GM19468 (cell line): ENCODE data around the gene CBX7.

Source experiments
- ATAC-seq: cut with Tn5 transposase; IDR thresholded peaks from one replicate; pipeline ENCODE4 v1.9.1; 2021; ENCODE audit warnings: mild to moderate bottlenecking, moderate library complexity, moderate number of reproducible peaks; ENCODE audit not compliant: unreplicated experiment; ENCODE audit errors: extremely low read depth

Gene CBX7

DNA sequence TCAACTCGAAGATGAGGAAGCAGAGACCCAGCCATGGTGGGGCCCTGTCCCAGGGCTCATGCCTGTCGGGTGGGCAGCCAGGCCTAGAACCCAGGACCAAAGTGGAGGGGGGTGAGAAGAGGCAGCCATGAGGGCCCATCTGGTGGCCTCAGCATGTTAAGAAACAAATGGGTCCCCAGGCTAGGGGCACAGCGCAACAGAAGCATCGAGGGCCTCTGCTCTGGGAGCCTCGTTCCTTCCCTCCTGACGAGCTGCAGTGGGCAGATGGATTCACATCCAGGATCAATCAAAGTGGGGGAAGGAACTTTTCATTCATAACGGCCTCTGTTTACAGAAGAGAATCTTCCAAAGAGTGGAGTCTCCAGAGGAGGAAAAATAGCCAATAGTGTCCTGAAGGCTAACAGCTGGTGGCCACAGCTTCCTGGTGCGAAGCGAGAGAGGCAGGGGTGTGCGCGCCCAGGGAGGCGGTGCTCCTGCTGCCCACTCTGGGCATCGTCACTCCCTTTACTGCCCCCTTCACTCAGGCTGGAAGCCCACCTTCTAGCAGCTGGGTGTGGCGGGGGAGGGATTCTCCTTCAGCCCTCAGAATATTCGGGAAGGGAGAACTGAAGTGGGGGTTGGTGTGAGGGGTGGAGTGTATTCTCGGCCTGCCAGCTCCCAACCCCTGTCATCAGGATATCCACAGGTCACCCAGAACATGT is 4.3 kb downstream of the CBX7 start:
- no peak for ATAC-seq

DNA sequence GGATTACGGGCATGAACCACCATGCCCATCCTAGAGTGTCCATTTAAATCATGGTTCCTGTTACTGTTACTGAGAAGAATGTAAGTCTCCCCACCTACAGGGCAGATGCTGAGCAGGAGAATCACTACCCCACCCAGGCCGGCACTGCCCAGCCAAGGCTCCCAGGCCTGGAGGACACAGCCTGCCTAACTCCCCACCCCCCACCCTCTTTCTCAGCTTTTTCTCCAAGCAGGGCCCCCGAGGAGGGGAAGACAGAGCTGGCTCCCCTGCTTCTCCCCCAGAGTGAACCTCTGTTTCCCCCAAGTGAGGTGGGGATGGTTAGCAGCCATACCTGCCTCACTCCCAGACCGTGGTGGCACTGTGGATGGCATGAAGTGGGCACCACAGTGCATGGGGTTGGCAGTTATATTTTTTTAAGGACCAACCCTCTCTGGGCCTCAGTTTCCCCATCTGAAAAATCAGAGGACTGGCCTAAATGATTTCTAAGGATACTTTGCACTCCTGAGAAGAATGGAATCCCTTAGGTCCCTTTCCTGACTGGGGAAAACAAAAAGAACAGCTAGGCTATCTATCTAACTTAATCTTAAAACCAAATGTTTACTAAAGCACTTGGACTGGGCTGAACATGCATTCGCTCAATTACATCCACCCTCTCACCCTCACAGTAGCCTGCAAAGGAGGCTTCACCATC is 5.0 kb downstream of the CBX7 start:
- no peak for ATAC-seq

DNA sequence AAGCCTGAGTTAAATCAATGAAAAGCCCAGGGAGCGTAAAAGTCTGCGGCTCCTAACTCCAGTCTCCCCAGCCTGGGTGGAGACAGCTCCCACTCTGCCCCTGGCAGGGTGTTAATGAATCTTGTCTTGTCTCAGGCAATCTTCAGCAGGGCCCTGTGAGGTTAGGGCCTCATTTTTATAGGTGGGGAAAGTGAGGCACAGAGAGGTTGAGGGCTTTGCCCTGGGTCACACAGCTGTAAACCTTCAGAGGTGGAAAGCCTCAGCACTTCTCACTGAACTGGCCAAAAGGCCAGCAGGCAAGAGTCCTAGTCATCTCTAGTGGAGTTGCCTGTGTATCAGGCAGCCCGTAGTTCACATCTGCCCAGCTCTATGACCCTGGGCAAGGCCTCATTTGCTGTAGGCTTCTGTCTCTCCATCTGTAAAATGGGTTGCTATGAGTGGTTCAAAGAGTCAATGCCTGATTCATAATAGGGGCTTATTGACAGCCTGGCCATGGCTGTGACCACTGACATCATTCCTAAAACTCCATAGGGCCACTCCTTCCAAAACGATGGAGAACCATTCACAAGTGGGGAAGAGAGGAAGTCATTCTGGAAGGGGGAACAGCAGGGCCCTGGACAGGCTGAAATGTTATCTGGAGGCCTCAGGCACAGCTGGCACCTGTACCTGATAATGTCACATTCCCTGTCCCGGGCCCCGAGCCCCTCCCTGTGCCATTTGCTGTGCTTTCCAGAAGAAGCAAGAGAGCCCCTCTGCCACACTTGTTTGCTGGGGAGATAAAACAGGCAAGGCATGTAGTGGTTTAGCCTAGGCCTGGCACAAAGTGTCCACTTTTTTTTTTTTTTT is 6.0 kb downstream of the CBX7 start:
- ATAC-seq = no peak

DNA sequence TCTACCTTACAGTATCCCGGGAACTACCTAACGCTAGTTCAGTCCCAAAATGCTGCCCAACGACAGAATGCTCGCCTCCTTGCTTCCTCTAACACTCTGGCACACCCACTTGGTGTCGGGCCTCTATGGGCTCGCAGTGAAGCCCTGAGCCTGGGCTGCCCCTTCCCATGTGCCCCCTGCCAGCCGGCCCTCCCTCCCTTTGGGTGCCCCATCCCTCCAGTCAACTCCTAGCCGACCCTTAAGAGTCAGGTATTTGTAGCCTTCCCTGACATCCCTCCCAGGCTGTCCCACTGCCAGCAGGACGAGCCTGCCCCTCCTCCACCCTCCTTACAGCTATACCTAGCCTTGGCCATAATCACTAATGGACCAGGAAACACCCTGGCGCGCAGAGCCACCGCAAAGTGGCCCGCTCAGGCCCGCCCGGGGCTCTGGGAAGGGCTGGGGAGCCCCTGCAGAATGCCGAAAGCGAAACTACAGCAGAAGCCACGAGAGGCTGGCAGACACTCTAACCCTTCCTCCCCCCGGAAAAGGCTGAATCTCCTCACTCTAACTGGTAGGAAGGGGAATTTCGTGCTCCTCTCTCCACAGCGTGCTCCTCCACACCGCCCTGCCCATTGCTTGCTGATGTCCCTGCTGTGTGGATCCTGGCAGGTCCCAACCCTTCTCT is 8.2 kb downstream of the CBX7 start:
- no peak for ATAC-seq

DNA sequence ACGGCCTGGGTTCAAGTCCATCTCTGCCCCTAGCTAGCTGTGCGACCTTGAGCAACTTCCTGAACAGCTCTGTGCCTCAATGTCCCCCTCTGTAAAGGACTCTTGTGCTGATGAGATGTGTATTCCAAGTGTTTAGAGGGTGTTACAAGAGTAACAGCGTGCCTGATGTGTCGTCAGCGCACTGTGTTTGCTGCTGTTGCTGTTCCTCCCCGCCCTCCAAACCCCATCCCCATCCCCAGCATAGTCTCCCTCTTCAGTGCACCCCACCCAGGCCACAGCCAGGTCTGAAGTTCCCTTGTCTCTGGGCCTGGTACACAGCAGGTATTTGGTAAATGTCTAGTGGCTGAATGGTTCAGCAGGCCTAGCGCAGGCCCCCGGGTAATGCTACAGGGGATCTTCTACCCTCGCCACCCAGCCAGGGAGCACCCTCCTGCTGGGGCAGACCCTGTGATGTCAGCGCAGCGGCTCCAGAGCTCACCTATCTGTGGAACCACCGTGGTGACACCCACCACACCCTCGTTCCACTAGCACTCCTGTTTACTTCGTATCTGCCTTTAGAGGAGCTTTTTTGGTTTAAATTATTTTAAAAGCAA is 10.3 kb downstream of the CBX7 start:
- ATAC-seq = no peak

DNA sequence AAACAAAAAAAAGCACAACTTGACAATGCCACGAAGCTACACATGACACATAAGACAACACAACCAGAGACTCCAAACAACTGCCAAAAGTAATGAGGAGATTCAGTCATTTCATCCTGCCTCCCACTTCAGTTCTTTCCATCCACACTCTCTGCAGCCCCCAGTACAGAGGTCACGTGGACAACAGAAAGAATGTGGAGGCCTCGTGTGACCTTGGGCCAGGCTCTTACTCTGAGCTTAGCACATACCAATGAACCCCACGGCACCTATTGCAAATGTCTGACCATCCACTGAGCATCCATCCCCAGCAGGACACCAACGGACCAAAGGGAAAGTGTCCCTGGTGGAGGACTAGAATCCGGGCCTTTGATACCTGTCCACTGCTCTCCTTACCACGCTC is 12.5 kb downstream of the CBX7 start:
- no peak for ATAC-seq

DNA sequence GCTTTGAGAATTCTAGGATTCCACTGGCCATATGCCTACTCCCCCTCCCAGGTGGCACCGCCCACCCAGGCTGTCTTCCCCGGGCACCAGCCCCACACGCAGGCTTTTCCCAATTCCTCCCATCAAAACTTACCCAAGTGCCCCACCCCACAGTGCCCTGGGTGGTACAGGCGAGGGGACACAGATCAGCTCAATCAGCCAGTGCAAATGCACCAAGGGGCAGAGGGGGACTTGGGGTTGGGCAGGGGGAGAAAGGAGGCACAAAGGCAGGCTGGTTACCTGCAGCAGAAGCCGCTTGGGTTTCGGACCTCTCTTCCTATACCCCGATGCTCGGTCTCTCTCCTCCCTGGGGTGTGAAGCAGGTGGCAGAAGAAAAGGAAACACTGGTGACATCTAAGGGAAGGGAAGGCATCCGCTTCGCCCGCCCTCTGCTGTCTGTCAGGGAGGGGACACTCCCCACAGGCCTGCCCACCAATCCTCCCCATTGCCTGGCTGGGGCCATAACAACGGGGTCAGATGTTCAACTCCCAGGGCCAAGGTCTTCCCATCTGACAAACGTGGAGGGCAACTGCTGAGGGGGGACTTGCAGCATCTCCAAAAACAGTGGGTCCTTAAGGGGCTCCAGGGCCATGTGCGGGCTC is 14.0 kb downstream of the CBX7 start:
- ATAC-seq = no peak

DNA sequence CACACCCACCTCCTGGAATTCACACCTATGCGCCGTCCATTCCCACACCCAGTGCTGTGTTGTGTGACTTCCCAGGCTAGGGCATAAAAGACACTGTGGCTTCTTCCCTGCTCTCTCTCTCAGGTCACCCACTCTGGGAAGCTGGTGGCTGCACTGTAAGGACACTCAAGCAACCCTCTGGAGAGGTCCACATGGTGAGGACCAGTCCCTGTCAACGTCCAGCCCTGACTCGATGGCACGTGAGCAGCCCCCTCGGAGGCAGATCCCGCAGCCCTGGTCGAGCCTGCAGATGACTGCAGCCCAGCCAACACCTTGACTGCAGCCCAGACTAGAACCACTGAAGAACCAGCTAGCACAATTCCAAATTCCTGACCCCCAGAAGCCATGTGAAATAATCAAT is 16.2 kb downstream of the CBX7 start:
- no peak for ATAC-seq

DNA sequence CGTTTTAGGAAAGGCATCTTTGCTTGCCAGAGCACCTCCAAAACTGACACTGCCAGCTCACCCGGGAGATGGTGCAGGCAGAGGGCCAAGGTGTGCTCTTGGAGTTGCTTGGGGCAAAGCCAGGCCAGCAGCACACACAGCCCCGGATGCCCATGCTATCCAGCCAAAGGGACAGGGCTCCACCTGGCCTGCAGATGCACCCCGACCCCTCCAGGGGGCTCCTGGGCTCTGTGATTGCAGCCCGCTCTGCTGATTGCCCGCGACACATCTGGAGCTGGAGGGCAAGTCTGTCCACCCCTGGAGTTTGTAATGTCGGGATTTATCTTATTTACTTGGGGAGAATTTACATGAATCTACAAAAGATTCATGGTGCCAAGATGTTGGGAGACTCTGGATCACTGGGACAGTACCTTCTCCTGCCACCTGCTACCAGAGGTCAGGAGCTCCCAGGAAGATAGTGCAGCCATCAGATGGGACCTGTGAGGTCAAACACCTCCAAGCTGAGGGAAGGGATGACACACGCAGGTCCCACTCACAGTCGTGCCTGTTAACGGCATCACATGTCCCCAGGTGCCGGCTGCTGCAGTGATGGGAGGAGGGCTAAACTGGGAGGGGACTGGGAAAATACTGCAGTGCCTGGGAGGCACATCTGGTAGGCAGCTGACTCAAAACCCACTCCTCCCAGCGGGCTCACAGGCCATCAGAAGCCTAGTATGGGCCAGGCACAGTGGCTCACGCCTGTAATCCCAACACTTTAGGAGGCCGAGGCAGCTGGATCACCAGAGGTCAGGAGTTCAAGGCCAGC is 17.2 kb downstream of the CBX7 start:
- ATAC-seq = no peak

DNA sequence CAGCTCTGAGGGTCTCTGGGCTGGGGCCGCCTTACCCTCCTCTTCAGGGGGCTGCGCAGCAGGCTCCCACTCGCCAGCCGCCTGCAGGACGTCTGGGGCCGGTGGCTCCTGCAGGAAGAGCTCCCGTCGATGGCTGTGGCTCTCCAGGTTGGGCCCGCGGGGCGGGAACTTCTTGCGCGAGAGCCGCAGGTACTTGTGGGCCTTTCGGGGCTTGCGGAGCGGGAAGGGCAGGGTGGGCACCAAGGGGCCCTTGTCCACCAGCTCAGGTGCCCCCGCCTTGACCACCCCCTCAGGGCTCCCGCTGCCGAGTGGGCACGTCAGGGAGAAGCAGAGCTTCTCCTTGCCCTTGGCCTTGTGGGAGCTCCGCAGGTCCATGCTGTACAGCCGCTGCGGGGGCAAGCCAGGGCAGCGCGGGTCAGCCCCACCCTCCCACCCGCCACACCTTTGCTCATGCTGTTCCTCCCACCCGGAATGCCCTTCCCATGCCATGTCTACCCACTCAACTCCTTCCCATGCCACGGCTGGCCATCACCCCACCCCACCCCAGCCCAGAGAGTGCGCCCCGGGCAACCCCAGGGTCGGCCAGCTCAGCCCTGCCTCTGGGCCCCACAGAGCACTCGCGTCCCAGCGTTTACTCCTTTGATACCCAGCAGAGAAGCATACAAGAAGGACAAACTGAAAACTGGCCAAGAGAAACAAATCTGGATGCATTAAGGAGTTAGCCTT is 18.0 kb downstream of the CBX7 start:
- ATAC-seq = no peak

DNA sequence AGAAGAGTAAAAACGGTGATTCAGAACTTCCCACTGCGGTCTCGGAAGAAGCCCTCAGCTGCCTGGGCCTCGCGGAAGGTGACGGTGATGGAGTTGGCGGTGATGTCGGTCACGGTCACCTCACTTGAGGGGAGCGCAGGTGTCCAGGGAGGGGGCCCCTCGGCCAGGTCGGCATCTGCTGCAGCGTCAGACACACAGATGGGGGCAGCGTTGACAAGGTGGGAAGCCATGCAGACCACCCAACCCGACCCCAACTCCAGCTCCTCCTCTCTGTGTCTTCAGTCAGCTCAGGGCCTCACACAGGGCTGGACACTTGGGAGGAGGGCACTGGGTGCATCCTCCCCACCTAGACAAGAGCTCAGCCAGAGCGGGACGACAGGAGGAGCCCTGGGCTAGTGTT is 18.6 kb downstream of the CBX7 start:
- ATAC-seq = no peak

DNA sequence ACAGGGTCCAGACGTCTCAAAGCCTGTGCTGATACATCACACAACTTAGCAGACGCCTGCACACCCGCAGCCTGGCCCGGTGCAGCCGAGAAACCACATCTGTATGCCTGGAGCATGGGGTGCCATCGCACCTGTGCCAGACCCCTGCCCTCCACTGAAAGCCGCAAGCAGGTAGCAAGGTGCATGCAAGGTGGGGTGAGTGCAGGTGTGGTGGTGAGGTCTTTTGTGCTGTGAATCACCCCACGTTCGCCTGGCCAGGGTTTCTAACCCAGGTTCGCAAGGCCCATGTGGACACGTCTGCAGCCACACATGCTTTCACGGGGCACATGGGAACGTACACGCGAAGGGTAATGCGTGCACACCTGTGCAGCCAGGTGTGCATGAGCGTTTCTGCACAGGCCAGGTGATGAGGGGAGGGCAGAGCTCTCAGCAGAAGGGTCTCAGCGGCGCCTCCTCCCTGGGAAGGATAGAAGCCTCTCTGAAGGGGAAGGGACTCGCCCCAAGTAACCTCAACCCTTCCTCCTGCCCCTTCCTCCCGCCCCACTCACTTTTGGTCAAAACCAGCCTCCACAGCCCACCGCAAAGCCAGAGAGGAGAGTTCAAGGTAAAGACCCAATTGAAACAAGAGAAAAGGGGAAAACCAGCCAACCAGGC is 19.5 kb downstream of the CBX7 start:
- no peak for ATAC-seq

DNA sequence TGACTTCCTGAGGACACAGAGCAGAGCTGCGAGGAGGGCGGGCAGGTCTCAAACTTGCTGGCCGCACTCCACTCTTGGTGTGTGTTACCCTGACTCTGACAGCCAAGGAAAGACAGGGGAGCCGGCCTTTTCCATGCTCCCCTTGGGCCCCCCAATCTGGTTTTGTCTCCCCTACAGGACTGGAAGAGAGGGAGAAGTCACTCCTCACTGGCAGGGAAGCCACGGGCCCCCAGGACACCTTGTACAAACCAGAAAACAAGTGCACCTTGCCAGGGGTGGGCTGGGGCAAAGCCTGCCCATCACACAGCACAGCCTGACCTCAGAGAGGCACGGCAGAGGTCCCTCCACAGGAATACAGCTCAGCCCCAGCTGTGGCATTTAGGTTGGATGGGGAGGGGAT is 20.2 kb downstream of the CBX7 start:
- no peak for ATAC-seq

DNA sequence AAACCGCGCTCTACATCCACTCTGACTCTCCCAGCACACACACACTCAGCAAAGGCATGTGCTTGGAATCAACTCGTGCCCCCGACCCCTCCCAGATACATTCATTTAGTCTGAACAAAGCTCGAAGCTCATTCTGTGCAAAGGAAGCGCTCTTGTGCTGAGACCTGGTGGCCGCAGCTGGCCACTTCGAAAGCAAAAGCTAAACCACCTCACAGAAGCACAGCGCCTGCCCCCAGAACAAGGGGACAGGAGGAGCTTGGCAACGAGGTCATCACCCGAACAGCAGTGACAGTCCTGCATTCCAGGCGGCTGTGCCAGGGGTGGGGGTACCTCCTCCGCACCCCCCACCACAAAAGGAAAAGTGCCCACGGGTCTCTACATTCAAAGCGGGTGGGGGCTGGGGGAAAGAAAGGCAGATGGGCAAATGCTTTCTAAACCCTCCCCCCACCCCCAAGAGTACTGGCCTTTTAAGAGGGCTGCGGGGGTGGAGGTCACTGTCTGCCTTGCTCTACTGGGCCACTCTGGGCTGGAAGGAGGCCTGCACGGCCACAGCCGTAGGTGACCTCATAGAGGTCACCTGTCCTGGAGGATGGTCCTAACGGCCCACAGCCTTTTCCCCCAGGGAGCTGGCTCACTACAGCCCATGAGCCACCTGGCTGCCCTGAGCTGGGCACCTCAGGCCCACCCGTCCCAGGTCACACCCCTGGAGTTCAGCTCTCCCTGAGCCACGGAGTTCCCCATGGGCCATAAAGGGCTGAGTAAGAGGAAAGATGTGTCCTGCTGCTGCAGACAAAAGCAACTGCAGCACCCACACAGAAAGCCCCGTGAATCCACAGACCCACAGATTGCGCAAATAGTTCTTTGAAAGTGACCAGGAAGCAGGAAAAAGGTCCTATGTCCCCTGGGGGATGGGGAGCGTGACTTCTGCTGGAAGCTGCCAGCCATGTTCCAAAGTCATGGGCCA is 21.3 kb downstream of the CBX7 start:
- ATAC-seq = no peak

DNA sequence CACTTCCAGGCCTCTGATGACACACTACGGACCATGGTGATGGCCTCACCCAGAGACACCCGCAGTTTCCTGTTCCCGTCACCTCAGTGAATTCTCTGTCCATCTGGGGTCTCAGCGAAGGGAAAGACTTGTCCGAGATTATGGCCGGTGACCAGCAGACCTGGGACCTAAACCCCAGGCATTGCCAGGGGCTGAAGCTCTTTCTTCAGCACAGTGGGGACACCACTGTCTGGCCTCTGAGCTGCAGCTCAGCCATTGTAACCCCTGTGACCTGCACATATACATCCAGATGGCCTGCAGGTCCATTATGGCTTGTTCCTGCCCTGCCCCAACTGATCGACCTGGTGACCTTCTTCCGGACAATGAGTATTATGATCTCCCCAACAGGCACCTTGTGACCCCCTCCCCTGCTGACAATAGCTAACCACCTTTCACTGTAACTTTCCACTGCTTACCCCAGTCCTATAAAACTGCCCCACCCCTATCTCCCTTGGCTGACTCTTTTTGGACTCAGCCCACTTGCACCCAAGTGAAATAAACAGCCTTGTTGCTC is 22.3 kb downstream of the CBX7 start:
- no peak for ATAC-seq

DNA sequence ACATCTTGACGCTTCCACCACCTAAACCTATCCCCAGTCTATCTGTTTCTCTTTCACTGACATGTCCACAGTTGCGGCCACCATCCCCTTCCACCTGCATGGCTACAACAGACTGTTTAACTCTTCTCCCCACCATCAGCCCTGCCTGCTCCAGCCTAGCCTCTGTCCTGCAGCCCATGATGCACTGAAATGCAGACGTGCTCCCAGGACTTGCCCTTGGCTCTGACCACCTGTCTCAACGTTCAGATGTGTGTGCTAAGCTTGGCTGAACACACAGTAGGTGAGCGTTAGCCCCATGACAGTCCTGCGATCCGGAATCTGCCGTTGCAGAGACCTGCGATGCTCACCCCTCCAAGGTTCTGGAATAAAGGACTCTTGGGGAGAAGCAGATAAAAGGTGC is 22.7 kb downstream of the CBX7 start:
- ATAC-seq = no peak

DNA sequence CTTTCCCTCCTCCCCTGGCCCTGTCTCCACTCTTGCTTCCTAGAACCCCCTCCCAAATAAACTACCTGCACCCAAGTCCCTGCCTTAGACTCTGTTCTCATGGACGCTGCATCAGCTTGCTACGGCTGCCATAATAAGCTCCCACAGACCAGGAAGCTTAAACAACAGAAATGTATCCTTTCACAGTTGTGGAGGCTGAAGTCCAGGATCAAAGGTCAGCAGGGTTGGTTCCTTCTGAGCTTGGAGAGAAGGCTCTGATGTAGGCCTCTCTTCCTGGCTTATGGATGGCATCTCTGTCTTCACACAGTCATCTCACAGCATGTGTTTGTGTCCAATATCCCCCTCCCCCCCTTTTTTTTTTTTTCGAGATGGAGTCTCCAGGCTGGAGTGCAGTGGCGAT is 23.4 kb downstream of the CBX7 start:
- ATAC-seq = no peak
